ENCODE data around the gene GCSAM.

Gene GCSAM

GRCh38 chr3:112132975-112133448 lies at the start of gene GCSAM:
Gene GCSAM (minus strand): TSS chr3:112133248. CDS start chr3:112133120, 128 bp downstream.
- TF ChIP-seq, protein P1, sequence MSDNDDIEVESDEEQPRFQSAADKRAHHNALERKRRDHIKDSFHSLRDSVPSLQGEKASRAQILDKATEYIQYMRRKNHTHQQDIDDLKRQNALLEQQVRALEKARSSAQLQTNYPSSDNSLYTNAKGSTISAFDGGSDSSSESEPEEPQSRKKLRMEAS (IDR thresholded peaks at IDR 0.05): no peak
- no peak for TF ChIP-seq CEBPB (IDR thresholded peaks at IDR 0.05)
- no peak for TF ChIP-seq TCF12 (IDR thresholded peaks at IDR 0.05; ENCODE audit: low read depth)
- TF ChIP-seq ZBTB7A (IDR thresholded peaks at IDR 0.05; ENCODE audit: low read depth): no peak
- no peak for TF ChIP-seq RAD21 (IDR thresholded peaks at IDR 0.05; ENCODE audit: low read depth)
- TF ChIP-seq TAF1 (IDR thresholded peaks at IDR 0.05; ENCODE audit: low read depth): no peak
- TF ChIP-seq FOXM1 (IDR thresholded peaks at IDR 0.05; ENCODE audit: borderline replicate concordance, low read depth): no peak
- no peak for TF ChIP-seq NFIC (IDR thresholded peaks at IDR 0.05)
- no peak for TF ChIP-seq TEAD4 (IDR thresholded peaks at IDR 0.05)

DNA sequence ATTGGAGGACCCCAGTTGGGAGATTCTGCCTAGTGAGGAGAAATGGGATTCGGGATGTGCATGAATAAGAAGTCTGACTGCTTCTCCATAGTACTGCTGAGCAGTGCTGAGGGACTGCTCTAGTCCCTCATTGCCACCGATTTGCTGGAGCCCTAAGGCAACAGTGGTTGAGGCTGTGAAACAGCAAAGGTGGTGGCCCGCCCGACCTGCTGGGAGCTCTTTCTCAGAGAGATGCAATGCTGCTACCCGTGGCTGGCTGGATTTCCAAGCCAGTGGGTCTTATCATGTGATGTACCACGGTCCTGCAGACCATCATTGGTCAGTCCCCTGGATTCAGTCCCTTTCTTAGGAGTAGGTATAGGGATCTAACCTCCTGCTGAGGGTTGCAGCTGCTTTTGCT lies 42.6 kb upstream of the GCSAM start:
- no peak for TF ChIP-seq RAD21 (IDR thresholded peaks at IDR 0.05; ENCODE audit: low read depth)
- TF ChIP-seq EP300 (IDR thresholded peaks at IDR 0.05; ENCODE audit: borderline replicate concordance): no peak
- TF ChIP-seq USF1 (IDR thresholded peaks at IDR 0.05): no peak
- no peak for TF ChIP-seq FOXM1 (IDR thresholded peaks at IDR 0.05; ENCODE audit: borderline replicate concordance, low read depth)
- TF ChIP-seq ZBTB7A (IDR thresholded peaks at IDR 0.05; ENCODE audit: low read depth): no peak
- TF ChIP-seq CEBPB (IDR thresholded peaks at IDR 0.05): no peak
- TF ChIP-seq NFIC (IDR thresholded peaks at IDR 0.05): no peak
- no peak for TF ChIP-seq TCF12 (IDR thresholded peaks at IDR 0.05; ENCODE audit: low read depth)
- TF ChIP-seq, protein P2, sequence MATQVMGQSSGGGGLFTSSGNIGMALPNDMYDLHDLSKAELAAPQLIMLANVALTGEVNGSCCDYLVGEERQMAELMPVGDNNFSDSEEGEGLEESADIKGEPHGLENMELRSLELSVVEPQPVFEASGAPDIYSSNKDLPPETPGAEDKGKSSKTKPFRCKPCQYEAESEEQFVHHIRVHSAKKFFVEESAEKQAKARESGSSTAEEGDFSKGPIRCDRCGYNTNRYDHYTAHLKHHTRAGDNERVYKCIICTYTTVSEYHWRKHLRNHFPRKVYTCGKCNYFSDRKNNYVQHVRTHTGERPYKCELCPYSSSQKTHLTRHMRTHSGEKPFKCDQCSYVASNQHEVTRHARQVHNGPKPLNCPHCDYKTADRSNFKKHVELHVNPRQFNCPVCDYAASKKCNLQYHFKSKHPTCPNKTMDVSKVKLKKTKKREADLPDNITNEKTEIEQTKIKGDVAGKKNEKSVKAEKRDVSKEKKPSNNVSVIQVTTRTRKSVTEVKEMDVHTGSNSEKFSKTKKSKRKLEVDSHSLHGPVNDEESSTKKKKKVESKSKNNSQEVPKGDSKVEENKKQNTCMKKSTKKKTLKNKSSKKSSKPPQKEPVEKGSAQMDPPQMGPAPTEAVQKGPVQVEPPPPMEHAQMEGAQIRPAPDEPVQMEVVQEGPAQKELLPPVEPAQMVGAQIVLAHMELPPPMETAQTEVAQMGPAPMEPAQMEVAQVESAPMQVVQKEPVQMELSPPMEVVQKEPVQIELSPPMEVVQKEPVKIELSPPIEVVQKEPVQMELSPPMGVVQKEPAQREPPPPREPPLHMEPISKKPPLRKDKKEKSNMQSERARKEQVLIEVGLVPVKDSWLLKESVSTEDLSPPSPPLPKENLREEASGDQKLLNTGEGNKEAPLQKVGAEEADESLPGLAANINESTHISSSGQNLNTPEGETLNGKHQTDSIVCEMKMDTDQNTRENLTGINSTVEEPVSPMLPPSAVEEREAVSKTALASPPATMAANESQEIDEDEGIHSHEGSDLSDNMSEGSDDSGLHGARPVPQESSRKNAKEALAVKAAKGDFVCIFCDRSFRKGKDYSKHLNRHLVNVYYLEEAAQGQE (IDR thresholded peaks at IDR 0.05; ENCODE audit: low read depth): no peak
- no peak for TF ChIP-seq TAF1 (IDR thresholded peaks at IDR 0.05; ENCODE audit: low read depth)
- no peak for TF ChIP-seq TEAD4 (IDR thresholded peaks at IDR 0.05)
- TF ChIP-seq, protein P1 (IDR thresholded peaks at IDR 0.05): no peak
- TF ChIP-seq YY1 (IDR thresholded peaks at IDR 0.05; ENCODE audit: low read depth): no peak
- no peak for TF ChIP-seq CREB1 (IDR thresholded peaks at IDR 0.05; ENCODE audit: low read depth)

GRCh38 chr3:112175037-112175436 lies 42.0 kb upstream of the GCSAM start:
- TF ChIP-seq TAF1 (IDR thresholded peaks at IDR 0.05; ENCODE audit: low read depth) (no peak), EP300 (IDR thresholded peaks at IDR 0.05; ENCODE audit: borderline replicate concordance) (no peak), EGR1 (IDR thresholded peaks at IDR 0.05) (no peak), YY1 (IDR thresholded peaks at IDR 0.05; ENCODE audit: low read depth) (no peak), RAD21 (IDR thresholded peaks at IDR 0.05; ENCODE audit: low read depth) (no peak), USF1 (IDR thresholded peaks at IDR 0.05) (no peak), CEBPB (IDR thresholded peaks at IDR 0.05) (no peak), ZBTB7A (IDR thresholded peaks at IDR 0.05; ENCODE audit: low read depth) (no peak), TEAD4 (IDR thresholded peaks at IDR 0.05) (no peak), CREB1 (IDR thresholded peaks at IDR 0.05; ENCODE audit: low read depth) (no peak)
- TF ChIP-seq, protein P1 (IDR thresholded peaks at IDR 0.05): no peak

GRCh38 chr3:112171144-112171543 lies 38.1 kb upstream of the GCSAM start:
- TF ChIP-seq CEBPB (IDR thresholded peaks at IDR 0.05) (no peak), USF1 (IDR thresholded peaks at IDR 0.05) (no peak), RAD21 (IDR thresholded peaks at IDR 0.05; ENCODE audit: low read depth) (no peak), FOXM1 (IDR thresholded peaks at IDR 0.05; ENCODE audit: borderline replicate concordance, low read depth) (no peak), ZBTB7A (IDR thresholded peaks at IDR 0.05; ENCODE audit: low read depth) (no peak), EGR1 (IDR thresholded peaks at IDR 0.05) (no peak), CREB1 (IDR thresholded peaks at IDR 0.05; ENCODE audit: low read depth) (no peak), TAF1 (IDR thresholded peaks at IDR 0.05; ENCODE audit: low read depth) (no peak)
- TF ChIP-seq, protein P2 (IDR thresholded peaks at IDR 0.05; ENCODE audit: low read depth): no peak
- TF ChIP-seq, protein P1 (IDR thresholded peaks at IDR 0.05): no peak

DNA sequence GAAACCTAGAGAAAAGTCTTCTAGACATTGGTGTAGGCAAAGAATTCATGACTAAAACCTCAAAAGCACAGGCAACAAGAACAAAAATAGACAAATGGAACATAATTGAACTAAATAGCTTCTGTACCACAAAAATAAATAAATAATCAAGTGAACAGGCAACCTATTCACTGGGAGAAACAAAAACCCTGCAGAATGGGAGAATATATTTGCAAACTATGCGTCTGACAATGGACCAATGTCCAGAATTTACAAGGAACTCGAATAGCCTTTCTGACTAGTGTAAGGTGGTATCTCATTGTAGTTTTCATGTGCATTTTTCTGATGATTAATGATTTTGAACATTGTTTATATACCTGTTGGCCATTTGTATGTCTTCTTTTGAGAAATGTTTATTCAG lies 37.0 kb upstream of the GCSAM start:
- TF ChIP-seq, protein P1 (IDR thresholded peaks at IDR 0.05): no peak
- TF ChIP-seq, protein P2 (IDR thresholded peaks at IDR 0.05; ENCODE audit: low read depth): no peak
- TF ChIP-seq USF1 (IDR thresholded peaks at IDR 0.05): no peak
- TF ChIP-seq TCF12 (IDR thresholded peaks at IDR 0.05; ENCODE audit: low read depth): no peak
- TF ChIP-seq EGR1 (IDR thresholded peaks at IDR 0.05): no peak
- TF ChIP-seq EP300 (IDR thresholded peaks at IDR 0.05; ENCODE audit: borderline replicate concordance): no peak
- TF ChIP-seq NFIC (IDR thresholded peaks at IDR 0.05): no peak
- no peak for TF ChIP-seq CEBPB (IDR thresholded peaks at IDR 0.05)
- no peak for TF ChIP-seq FOXM1 (IDR thresholded peaks at IDR 0.05; ENCODE audit: borderline replicate concordance, low read depth)
- no peak for TF ChIP-seq RAD21 (IDR thresholded peaks at IDR 0.05; ENCODE audit: low read depth)
- TF ChIP-seq CREB1 (IDR thresholded peaks at IDR 0.05; ENCODE audit: low read depth): no peak
- TF ChIP-seq ZBTB7A (IDR thresholded peaks at IDR 0.05; ENCODE audit: low read depth): no peak
- TF ChIP-seq YY1 (IDR thresholded peaks at IDR 0.05; ENCODE audit: low read depth): no peak
- TF ChIP-seq TAF1 (IDR thresholded peaks at IDR 0.05; ENCODE audit: low read depth): no peak
- TF ChIP-seq TEAD4 (IDR thresholded peaks at IDR 0.05): no peak

All from Ishikawa (cell line).